ENCODE data around the gene CD48. TPM values are rescaled to one million over a fixed set of nuclear protein-coding genes. Genes with fewer than 3 reads are reported as not detected.

CD48 gene
- total RNA-seq, 2 experiments from 2014 or later: 131 to 150 TPM

- H3K79me2 ChIP-seq (ENCODE audit: insufficient read depth, low read depth, low read length): no peaks in the 10 kb centered on the region
- ChIA-PET POLR2A (interaction anchor here (0.6 to 2.0 kb wide), 2 partner anchors 20 to 410 kb away, joined by 3 to 6 read pairs; no protein-coding TSS in a partner anchor), CTCF (ENCODE audit: unreplicated experiment) (no interaction called here)
- H3K36me3 ChIP-seq (ENCODE audit: insufficient read depth, low read length): no peaks in the 10 kb centered on the region
- H3K27ac ChIP-seq (ENCODE audit: low read depth, low read length, poor library complexity, severe bottlenecking): no peak overlapping the region
- no peaks in the 10 kb centered on the region for H3K9me3 ChIP-seq (ENCODE audit: low read length)
- intact Hi-C loops (cut with micrococcal nuclease; ENCODE audit: unreplicated experiment): no loop called here
- no peak for DNase-seq (ENCODE audit: low spot score)
- no TSS peak for BruUV-seq (replicated peaks)
- no peak overlapping the region for H3K4me3 ChIP-seq (ENCODE audit: low read depth, low read length, poor library complexity, severe bottlenecking)
- peak overlapping the region; percentile 40; the same call in 1 of the 2 replicates for H2AFZ ChIP-seq (ENCODE audit: low read length)
- H3K4me1 ChIP-seq (ENCODE audit: insufficient read depth, low read length, poor library complexity, severe bottlenecking): peaks cover 52% of the 10 kb centered on the region
- no peaks in the 10 kb centered on the region for H4K20me1 ChIP-seq (ENCODE audit: insufficient read depth, low read length)
- TF ChIP-seq EZH2phosphoT487 (IDR thresholded peaks at IDR 0.05; ENCODE audit: borderline replicate concordance, low read depth, low read length): no peak
- TF ChIP-seq CTCF (conservative IDR thresholded peaks at IDR 0.05; ENCODE audit: low read length): no peak
- no peaks in the 10 kb centered on the region for H3K9me2 ChIP-seq (ENCODE audit: insufficient read depth, low read length)
- H3K4me2 ChIP-seq (ENCODE audit: low read length): peak overlapping the region; percentile 19; the same call in 1 of the 2 replicates
Observed at GRCh38 chr1:160630523-160631451, 80.8 kb downstream of the CD48 start.

- DNase-seq (ENCODE audit: low spot score): no peak
- peak overlapping the region; percentile 19 for H3K4me2 ChIP-seq (ENCODE audit: low read length)
- no peaks in the 10 kb centered on the region for H4K20me1 ChIP-seq (ENCODE audit: insufficient read depth, low read length)
- intact Hi-C loops (cut with micrococcal nuclease; ENCODE audit: unreplicated experiment): no loop called here
- peak overlapping the region; percentile 40; the same call in 1 of the 2 replicates for H2AFZ ChIP-seq (ENCODE audit: low read length)
- TF ChIP-seq CTCF (conservative IDR thresholded peaks at IDR 0.05; ENCODE audit: low read length) (no peak), EZH2phosphoT487 (IDR thresholded peaks at IDR 0.05; ENCODE audit: borderline replicate concordance, low read depth, low read length) (no peak)
- H3K9me2 ChIP-seq (ENCODE audit: insufficient read depth, low read length): no peaks in the 10 kb centered on the region
- H3K9me3 ChIP-seq (ENCODE audit: low read length): no peaks in the 10 kb centered on the region
- peaks cover 64% of the 10 kb centered on the region for H3K4me1 ChIP-seq (ENCODE audit: insufficient read depth, low read length, poor library complexity, severe bottlenecking)
- no peaks in the 10 kb centered on the region for H3K79me2 ChIP-seq (ENCODE audit: insufficient read depth, low read depth, low read length)
- no peak overlapping the region for H3K4me3 ChIP-seq (ENCODE audit: low read depth, low read length, poor library complexity, severe bottlenecking)
- POLR2A ChIA-PET: interaction anchor here (0.7 to 1.0 kb wide), 4 partner anchors 9 to 105 kb away, joined by 3 to 4 read pairs (median 3); no protein-coding TSS in a partner anchor
- no peaks in the 10 kb centered on the region for H3K36me3 ChIP-seq (ENCODE audit: insufficient read depth, low read length)
- CTCF ChIA-PET (ENCODE audit: unreplicated experiment): no interaction called here
- no TSS peak for BruUV-seq (replicated peaks)
- H3K27ac ChIP-seq (ENCODE audit: low read depth, low read length, poor library complexity, severe bottlenecking): no peak overlapping the region
Observed at GRCh38 chr1:160629286-160630210, 82.1 kb downstream of the CD48 start.

Measured in OCI-LY7 (cell line).